IPS-18c (cell line): Measurements from ENCODE around the gene PLEKHM3.

Experiments
- H3K4me3 ChIP-seq: 2 replicates; pipeline ENCODE4 v1.7.0; 2013; ENCODE audit warnings: low read depth, mild to moderate bottlenecking, low read length, moderate library complexity; ENCODE audit not compliant: insufficient read depth
- H3K9me3 ChIP-seq: one replicate; pipeline ENCODE4 v1.6.1; 2013; ENCODE audit warnings: mild to moderate bottlenecking, low read length, moderate library complexity; ENCODE audit not compliant: control insufficient read depth, insufficient read depth

Gene PLEKHM3

DNA sequence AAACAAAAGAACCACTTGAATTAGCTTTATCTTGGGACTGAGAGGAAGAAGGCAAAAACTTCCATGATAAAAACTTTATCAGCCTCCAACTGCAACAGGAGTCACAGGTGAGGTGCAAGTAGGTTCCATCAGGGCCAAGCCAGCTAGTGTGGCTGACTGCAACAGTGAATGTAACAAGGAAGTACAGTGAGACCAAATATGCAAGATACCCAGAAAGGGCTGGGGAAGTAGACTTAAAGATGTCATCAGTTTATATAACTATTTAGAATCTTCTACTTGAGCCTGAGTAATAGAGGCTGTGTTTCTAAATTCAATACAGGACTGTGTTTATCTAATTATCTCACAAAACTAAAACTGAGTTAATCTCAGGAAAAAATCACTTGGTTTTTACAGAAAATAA is 14.8 kb downstream of the PLEKHM3 start:
- Histone ChIP-seq H3K9me3 (no peaks in the 10 kb centered on the region), H3K4me3 (no peak overlapping the region)

DNA sequence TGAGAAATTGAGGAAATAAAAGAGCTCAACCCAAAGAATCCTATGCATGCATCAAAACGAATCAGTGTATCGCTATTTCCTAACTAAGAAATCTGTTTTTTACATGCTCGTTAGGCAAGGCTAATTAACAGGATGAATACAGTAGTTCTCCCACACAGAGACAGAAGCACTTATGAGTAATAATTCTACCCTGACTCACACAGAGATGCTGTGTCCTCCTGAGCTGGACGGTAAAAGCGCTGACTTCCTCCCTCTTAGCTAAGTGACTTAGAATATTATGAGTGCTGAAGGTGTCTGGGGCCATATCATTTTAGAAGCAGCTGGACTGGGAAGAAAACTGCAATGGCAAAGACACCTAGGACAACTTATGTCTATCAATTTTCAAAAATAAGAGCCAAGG is 18.5 kb downstream of the PLEKHM3 start:
- no peak overlapping the region for H3K4me3 ChIP-seq
- H3K9me3 ChIP-seq = no peaks in the 10 kb centered on the region

DNA sequence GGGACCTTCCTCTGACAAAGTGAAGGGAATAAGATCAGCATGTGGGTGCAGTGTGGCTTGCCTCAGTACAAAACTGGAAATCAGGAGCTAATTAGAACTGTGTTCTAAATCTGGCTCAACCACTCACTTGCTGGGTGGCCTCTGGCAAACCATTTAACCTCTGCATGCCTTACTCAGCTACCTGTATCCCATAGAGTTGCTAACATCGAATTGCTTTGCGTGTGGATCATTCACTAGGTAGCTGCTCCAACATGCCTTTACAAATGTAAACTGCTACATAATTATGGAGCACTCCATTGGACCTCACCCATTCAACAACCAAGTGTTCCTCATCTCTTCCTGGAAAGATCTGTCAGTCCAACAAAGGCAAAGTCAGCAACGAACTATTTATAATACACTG is 19.0 kb downstream of the PLEKHM3 start:
- H3K4me3 ChIP-seq = no peak overlapping the region
- no peaks in the 10 kb centered on the region for H3K9me3 ChIP-seq

DNA sequence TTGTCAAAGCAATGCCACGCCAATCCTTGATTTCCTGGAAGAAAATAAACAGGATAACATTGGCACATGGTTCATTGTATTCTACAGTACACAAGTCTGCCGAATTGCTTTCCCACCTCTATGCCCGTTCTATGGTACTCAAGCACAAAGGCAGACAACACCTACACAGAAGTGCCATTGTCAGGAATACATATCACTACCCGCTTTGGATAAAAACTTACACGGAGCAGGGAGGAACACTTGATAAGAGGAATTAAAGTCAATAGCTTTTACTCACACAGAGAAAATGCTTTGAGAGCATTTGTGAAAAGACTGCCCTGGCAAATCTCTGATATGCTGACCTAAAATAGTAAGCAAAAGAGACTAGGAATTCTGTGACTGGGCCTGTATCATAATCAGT is 23.4 kb downstream of the PLEKHM3 start:
- no peaks in the 10 kb centered on the region for H3K9me3 ChIP-seq
- no peak overlapping the region for H3K4me3 ChIP-seq

DNA sequence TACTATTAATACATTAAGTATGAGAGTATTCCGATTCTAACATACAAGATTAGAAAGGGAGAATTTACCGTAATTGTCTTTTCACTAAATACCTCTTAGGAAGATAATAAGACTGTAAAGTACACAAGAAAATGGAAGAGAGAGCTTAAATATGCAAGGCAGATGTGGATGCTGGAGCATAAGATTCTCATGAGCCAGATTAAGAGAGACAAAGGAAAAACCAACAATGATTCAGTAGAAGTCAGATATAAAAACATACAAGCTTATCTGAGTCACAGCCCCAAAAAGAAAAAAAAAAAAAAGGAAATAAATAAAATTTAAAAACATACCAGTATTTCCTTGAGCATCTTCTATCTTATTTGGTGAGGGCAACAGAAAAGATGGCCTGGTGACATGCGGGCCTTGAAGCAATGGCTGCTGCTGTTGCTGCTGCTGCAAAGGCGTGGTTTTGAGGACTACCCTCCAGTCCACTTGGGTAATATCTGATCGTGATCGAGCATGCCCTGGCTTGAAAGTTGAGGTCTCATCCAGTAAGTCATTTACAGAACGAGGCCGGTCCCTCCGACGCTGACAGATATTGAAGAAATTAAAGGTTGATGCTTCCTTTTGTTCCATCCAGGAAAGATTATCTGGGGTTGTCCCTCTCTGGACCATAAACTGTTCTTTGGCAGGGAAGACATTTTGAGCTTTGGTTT is 24.5 kb downstream of the PLEKHM3 start:
- H3K4me3 ChIP-seq = no peak overlapping the region
- H3K9me3 ChIP-seq = no peaks in the 10 kb centered on the region

DNA sequence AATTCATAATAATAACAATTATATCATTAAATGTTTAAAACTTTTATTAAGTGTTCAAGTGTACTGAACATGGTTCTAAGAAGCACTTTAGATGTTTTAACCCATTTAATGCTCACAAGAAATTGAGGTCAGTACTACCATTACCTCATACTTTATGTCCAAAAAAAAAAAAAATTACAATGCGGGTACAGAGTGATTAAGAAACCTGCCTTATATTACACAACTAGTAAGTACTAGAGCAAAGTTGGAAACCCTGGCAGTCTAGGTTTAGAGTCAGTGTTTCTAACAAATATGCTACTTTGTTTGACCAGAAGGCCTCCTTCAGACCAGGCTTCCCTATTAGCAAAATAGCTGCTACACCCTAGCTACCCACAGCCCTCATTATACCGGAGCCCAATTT is 28.5 kb downstream of the PLEKHM3 start:
- Histone ChIP-seq H3K4me3 (no peak overlapping the region), H3K9me3 (no peaks in the 10 kb centered on the region)

DNA sequence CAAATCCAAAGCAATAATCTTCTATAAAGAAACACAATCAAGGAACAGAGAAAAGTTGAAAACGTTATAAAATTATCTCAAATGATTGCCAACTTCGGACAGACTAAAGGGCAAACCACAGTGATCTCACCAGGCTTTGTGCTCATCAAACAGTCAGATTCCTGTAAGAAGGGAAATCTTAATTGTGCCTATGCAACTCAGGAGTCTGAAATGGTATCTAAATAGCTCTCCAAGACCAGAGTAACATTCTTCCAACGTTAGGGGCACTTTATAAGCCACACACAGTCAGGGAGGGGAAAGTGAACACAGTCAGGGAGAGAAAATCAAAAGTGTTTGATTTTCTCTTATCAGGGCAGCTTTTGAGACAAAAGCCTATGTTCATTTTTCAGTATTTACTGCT is 29.4 kb downstream of the PLEKHM3 start:
- no peaks in the 10 kb centered on the region for H3K9me3 ChIP-seq
- H3K4me3 ChIP-seq = no peak overlapping the region

DNA sequence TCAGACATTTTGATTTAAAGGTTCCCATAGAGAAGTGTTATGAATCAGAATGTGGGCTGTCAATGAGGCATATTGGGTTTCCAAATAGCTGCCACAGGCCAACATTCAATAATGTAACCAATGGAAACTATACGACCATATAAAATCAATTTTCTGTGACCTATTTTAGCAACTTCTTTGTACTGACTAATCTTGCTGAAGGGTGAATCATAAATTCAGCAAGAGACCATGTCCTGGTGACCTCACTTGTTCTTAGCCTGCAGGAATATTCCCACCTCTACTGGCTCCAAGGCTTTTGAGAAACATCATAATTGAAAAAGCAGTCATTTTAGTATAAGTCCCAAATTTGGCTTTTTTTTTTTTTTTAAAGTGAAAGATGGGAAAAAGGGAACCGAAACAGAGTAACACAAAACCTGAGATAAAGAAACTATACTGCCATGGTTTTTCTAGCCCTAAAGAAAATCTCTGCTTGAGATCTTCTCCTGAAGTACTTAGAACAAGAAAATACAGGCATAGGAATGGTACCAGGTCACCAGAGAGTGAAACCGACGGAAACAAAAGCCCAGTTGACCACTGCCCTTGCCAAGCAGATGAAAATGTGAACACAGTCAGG is 32.1 kb downstream of the PLEKHM3 start:
- H3K4me3 ChIP-seq = no peak overlapping the region

DNA sequence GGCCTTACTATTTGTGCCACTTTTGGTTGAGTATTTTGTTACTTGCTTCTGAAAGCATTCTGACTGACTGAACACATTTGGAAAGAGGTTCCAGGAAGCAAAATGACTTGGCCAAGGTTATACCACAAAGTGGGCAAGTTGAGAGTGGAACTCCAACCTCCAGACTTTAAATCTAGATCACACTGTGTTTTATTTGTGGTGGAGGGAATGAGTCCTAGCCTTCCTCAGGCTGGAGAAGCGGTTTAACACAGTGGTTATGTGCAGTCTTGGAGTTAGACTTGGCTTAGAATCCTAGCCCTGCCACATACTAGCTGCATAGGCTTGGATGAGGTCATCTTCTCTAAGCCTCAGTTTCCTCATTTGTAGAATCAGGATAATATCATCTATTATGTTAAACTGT is 33.4 kb downstream of the PLEKHM3 start:
- Histone ChIP-seq H3K4me3 (no peak overlapping the region), H3K9me3 (no peaks in the 10 kb centered on the region)

More for the DNA sequence above, 32.1 kb downstream of the PLEKHM3 start:
- H3K9me3 ChIP-seq = no peaks in the 10 kb centered on the region

DNA sequence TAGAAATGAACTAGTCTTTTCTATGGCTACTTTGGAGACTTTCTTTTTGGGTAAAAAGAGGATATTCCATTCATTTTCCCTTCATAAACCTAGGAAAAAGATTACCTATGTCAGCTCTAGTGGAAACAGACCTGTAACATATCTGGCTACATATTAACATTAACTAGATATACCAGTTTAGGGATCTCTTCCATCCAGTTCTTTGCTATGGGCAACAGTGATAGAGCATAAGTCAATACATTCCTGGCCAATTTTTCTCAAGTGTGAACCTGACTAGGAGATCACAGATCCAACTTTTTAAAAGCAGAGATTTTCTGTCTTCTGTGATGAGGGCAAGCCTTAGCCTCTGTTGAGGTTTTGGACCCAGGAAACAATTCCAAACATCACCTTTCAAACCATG is 34.5 kb downstream of the PLEKHM3 start:
- H3K9me3 ChIP-seq = no peaks in the 10 kb centered on the region
- no peak overlapping the region for H3K4me3 ChIP-seq

DNA sequence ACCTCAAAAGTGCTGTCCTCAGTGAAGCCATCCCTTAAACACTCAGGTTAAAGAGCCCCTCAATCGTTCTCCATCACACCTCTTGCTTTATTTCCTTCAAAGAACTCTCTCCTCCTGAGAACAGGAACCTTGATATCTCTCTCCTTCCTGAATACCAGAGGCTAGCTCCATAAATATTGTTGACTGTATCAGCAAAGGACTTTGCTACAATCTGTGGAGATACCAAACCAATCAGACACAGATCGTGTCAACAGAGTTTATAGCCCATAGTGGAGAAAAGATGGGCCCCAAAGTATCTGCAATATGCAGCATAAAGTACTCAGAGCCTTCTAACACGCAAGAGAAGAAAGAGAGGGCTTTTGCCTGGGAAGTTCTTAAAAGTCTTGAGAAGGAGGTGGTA is 36.4 kb downstream of the PLEKHM3 start:
- no peak overlapping the region for H3K4me3 ChIP-seq
- no peaks in the 10 kb centered on the region for H3K9me3 ChIP-seq

DNA sequence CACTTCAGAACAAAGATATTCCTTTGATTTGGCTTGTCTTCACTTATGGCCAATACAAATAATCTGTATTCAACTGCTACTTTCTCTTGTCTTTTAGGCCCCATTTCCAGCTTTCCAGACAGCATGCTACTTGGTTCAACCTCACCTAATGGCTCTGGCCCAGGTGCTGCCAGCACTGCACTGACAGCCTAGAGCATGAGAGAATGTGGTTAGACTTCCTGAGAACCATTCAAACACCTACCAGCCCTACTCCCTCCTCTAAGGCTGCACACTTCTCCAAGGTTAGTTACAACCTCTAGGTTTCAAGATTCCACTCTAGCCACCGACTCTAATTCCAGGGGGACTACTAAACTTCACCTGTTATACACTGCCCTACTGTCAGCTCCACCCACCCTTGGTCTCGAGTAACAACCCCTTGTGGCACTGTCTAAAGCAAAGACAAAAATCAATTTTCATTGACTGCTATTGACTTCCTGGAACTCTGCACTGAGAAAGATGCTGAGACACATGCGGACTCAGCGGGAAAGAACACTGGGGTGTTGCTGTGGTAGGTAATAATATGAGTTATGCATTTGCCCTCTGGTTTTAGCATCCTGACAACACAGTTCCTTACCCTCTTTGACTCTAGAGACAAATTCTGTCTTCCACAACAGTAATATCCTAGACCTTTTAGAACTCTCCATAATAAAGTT is 38.2 kb downstream of the PLEKHM3 start:
- no peaks in the 10 kb centered on the region for H3K9me3 ChIP-seq

DNA sequence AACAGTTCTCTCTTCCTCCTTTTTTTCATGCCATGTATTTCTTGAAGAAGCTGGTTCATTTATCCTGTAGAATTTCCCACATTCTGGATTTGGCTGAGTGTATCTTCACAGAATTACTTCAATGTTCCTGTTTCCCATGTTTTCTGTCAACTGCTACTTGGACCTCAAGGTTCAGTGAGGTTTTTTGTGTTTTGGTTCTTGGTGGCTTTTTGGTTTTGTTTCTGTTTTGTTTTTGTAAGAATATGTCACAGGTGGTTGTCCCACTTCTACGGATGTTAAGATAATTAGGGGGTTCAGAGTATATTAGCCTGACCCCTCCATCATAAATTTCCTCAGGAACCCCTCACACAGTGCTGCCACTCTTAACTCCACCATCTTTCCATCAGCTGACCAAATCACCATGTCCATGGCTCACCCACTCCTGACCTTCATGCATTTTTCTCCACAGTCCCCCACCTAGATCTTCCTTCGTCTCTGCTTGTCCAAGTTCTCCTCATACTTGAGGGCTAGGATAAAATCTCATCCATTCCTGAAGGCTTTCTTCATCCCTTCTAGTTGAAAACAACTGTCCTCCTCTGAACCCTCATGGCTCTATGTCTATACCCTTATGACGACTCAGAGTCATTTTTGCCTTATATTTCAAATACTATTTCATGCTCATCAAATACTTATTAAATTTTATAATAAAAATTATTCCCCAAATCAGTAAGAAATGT is 40.4 kb downstream of the PLEKHM3 start:
- no peak overlapping the region for H3K4me3 ChIP-seq
- H3K9me3 ChIP-seq = no peaks in the 10 kb centered on the region

More for the DNA sequence above, 38.2 kb downstream of the PLEKHM3 start:
- H3K4me3 ChIP-seq = no peak overlapping the region

DNA sequence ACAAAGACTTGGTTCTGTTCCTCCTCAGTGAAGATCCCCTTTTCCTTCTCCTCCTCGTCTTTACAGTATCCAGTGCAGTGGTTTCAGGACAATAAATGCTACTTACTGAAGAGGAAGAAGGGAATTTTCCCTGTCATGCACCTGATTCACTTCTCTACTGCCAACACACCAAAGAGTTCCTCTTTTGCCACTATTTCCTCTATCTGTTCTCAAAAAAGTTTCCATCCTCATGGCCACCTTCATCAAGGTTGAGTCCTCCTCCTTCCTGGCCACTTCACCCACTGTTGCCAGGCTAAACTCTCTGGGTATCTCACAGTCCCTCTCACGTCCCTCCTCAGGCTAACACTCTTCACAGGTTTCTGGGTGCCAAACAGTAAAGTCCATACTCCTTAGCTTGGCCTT is 41.7 kb downstream of the PLEKHM3 start:
- Histone ChIP-seq H3K4me3 (no peak overlapping the region), H3K9me3 (no peaks in the 10 kb centered on the region)

DNA sequence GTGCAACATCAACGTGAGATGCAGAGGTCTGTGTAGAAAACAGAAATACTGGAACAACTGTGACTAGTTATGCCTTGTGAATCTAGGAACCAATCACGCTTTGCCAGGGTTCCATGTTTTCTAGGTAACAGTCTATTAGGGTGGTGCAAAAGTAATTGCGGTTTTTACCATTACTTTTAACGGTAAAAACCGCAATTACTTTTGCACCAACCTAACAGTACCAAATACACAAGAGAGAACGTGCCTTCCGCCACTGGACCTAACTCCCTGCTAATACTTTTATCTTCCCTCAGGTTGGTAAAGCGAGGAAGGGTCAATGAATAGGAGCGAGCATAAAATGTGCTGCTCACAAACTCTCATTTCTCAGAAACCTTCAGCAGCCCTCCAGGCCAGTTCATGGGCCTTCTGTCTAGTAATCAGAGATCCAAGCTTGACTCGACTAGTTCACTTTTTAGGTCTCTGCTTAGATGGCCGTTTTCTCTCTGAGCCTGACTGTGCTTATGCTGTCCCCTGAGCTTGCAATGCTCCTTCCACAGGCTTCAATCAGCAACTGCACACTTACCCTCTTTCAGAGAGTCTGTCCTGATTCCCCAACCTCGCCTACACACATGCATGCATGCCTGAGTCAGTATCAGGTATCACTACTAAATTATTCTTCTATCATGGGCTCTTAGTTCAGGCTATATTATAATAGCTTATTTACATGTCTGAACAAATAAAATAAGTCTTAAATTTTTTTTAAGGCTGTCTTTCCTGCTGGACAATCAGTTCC is 47.0 kb downstream of the PLEKHM3 start:
- H3K4me3 ChIP-seq = no peak overlapping the region

DNA sequence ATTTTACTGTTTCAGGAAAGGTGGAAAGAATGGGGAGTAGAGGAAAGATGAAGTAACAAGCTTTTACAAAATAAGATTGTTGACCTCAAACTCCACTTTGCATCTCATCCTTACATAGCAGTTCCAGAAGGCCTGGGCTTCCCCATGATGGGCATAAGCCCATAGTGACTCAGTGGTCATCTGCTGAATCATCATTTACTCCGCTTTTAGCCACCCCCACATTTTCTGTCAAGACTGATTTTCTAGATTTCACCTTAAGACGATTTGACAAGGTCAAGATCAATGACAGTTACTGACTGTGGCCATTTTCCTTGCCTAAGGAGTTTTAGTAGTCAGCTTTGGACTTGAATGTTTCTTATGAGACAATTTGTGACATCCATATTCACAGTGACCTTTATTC is 49.4 kb downstream of the PLEKHM3 start:
- Histone ChIP-seq H3K4me3 (no peak overlapping the region), H3K9me3 (no peaks in the 10 kb centered on the region)

More for the DNA sequence above, 47.0 kb downstream of the PLEKHM3 start:
- H3K9me3 ChIP-seq = no peaks in the 10 kb centered on the region

DNA sequence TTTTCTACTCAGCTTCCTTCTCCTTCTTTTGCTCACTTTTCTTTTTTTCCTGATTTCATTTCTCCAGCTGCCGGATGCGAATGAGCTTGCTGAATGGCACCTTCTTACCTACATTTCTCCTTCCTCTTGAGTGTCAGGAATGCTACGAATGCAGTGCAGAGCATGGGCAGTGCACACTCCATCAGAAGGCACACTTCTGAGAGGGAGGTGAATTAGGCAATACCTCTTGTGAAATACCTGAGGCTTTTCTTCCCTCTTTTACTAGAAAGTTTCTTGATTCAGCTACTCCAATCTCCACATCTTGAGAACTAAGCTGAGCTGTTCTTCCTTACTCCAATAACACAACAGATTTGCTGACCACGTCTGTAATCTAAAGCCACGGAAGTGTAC is 51.1 kb downstream of the PLEKHM3 start:
- H3K4me3 ChIP-seq = no peak overlapping the region

More for the DNA sequence above, 51.1 kb downstream of the PLEKHM3 start:
- H3K9me3 ChIP-seq = no peaks in the 10 kb centered on the region
